ENCODE data around the gene TSHZ1. TPM values are rescaled to one million over a fixed set of nuclear protein-coding genes. Genes with fewer than 3 reads are reported as not detected.
"Not testable (repeated sequence)": the region's sequence is repeated elsewhere in the genome, so short reads cannot be mapped to it uniquely, and the experiment has no call there.

TSHZ1 gene
- total RNA-seq, 2 experiments from 2014 or later, result 12.7 to 13.9 TPM

DNA sequence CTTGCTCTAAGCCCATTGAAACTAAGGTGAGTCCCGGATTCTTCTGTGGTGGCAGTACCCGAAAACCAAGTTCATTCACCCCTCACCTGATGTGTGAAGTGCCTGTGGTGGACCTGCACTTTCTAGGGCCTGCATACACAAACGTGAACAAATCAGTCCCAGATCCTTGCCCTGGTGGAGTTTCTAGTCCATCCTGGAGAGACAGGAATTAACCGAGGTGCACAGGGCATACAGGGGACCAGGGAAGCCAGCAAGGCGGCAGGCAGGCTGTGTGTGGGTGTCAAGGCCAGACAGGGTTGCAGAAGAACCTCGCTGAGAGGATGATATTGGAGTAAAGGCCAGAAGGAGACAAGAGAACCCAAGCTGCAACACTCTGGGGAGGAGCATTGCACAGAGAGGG is 110.8 kb downstream of the TSHZ1 start:
- no peak overlapping the region for H3K4me3 Mint-ChIP-seq

DNA sequence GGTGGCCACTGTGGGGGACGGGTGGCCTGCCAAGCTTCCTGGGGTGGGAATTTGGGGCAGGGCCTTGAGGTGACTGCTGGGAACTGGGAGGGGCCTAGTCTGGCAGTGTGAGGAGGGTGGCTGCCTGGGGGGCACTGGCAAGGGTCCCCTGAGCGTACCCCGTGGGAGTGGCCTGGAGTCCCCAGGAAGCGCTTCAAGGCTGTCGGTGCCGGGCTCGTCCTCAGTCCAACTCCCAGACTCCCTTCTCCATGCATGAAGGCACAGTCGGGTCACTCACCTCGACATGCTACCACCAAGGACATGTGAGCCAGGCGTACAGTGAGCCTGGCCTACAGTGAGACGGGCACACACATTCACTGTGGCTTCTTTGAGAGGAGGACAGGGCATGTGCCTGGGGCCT is 111.6 kb downstream of the TSHZ1 start:
- peaks cover 6% of the 10 kb centered on the region for H3K27me3 Mint-ChIP-seq
- DNase-seq, result no peak
- CTCF ChIA-PET, result no interaction called here
- H3K36me3 Mint-ChIP-seq, result no peaks in the 10 kb centered on the region
- no peak overlapping the region for H3K27ac Mint-ChIP-seq
- no peak overlapping the region for H3K4me3 Mint-ChIP-seq
- intact Hi-C loops (cut with micrococcal nuclease), result no loop called here
- H3K9me3 Mint-ChIP-seq, result peaks cover 14% of the 10 kb centered on the region
- no peaks in the 10 kb centered on the region for H3K4me1 Mint-ChIP-seq (ENCODE audit: low read depth)
- POLR2A ChIA-PET, result no interaction called here

More for the DNA sequence above, 110.8 kb downstream of the TSHZ1 start:
- no peak for DNase-seq
- peaks cover 10% of the 10 kb centered on the region for H3K9me3 Mint-ChIP-seq
- intact Hi-C loops (cut with micrococcal nuclease), result no loop called here
- POLR2A ChIA-PET, result no interaction called here
- CTCF ChIA-PET, result no interaction called here
- no peak overlapping the region for H3K27ac Mint-ChIP-seq
- H3K4me1 Mint-ChIP-seq (ENCODE audit: low read depth), result no peaks in the 10 kb centered on the region
- no peaks in the 10 kb centered on the region for H3K36me3 Mint-ChIP-seq
- H3K27me3 Mint-ChIP-seq, result peaks cover 6% of the 10 kb centered on the region

DNA sequence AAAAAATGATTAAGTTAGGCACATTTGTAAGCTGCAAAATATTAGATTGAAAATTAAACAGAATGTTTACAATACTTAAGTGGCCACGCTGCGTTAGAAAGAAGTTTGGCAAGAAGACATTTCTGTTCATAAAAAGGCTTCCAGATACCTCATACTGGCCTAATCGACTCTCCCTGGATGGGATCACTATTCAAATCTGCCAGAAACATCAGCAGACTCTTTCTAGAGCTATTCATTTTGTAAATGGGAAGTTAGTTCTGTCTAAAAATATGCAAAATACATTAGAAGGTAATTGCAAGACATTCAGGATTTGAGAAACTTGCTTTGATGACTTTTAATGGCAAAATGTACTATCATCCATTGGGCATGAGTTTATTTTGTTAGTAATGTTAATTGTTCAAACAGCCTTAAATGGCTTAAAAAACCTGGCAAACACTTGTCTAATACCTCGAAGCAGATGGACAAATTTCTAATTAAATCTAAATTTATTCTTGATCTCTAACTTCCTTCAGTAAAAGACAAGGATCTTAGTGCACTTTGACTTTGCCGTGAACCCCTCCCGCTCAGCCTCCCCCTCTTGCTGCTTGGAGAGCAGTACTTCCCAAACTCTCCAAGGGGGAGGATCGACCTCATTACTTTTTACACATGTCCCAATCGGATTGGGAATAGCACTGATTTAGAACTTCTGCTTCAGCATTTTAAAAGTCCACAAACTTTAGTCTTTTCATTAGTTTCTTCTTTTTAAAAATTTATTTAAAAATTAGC is 113.4 kb downstream of the TSHZ1 start:
- Mint-ChIP-seq H3K9me3 (peaks cover 20% of the 10 kb centered on the region), H3K27ac (no peak overlapping the region), H3K27me3 (peaks cover 6% of the 10 kb centered on the region), H3K36me3 (no peaks in the 10 kb centered on the region), H3K4me1 (ENCODE audit: low read depth) (no peaks in the 10 kb centered on the region), H3K4me3 (no peak overlapping the region)
- DNase-seq, result no peak
- intact Hi-C loops (cut with micrococcal nuclease), result no loop called here
- ChIA-PET CTCF (no interaction called here), POLR2A (no interaction called here)

DNA sequence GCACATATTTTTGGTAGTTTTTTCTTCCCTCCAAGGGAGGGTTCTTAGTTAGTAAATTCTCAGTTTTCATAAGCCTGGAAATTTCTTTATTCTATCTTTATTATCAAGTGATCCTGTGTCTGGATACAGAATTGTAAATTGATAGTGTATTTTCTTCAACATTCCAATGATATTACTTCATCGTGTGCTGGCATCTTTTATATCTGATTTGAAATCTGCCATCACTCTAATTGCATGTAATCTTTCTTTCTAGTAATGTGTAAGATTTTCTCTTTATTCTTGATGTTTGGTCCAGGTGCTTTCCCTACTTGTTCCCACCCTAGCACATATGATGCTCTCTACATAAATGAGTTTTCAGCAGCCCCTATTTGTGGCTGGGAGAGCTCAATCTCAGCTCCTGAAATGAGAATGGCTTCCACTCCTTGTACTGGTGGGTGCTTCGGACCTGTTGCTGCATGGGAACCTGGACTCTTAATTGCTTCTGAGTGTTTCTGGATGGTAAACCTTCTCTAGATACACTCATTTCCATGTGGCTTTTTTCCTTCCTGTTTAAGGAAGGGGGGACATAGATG is 114.2 kb downstream of the TSHZ1 start:
- H3K27me3 Mint-ChIP-seq, result peaks cover 6% of the 10 kb centered on the region
- no peak for DNase-seq
- CTCF ChIA-PET, result no interaction called here
- H3K36me3 Mint-ChIP-seq, result no peaks in the 10 kb centered on the region
- H3K9me3 Mint-ChIP-seq, result peaks cover 20% of the 10 kb centered on the region
- H3K4me3 Mint-ChIP-seq, result no peak overlapping the region
- H3K27ac Mint-ChIP-seq, result no peak overlapping the region
- H3K4me1 Mint-ChIP-seq (ENCODE audit: low read depth), result no peaks in the 10 kb centered on the region
- POLR2A ChIA-PET, result no interaction called here
- intact Hi-C loops (cut with micrococcal nuclease), result no loop called here

DNA sequence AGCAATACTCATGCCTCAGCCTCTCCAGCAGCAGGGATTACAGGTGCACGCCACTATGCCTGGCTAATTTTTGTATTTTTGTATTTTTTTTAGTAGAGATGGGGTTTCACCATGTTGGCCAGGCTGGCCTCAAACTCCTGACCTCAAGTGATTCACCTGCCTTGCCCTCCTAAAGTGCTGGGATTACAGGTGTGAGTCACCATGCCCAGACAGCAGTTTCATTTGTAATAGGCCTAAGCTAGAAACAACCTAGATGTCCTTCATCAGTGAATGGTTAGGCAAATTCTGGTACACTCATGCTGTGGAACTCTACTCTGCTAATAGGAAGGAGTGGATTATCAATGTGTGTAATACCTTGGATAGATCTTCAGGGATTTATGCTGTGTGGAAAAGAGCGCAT is 119.2 kb downstream of the TSHZ1 start:
- H3K27me3 Mint-ChIP-seq; H3K4me1 Mint-ChIP-seq (ENCODE audit: low read depth); H3K27ac Mint-ChIP-seq; CTCF ChIA-PET; H3K36me3 Mint-ChIP-seq; intact Hi-C loops (cut with micrococcal nuclease); POLR2A ChIA-PET; H3K4me3 Mint-ChIP-seq: not testable (repeated sequence)
- H3K9me3 Mint-ChIP-seq, result peaks cover 20% of the 10 kb centered on the region
- peak; percentile 14 for DNase-seq

DNA sequence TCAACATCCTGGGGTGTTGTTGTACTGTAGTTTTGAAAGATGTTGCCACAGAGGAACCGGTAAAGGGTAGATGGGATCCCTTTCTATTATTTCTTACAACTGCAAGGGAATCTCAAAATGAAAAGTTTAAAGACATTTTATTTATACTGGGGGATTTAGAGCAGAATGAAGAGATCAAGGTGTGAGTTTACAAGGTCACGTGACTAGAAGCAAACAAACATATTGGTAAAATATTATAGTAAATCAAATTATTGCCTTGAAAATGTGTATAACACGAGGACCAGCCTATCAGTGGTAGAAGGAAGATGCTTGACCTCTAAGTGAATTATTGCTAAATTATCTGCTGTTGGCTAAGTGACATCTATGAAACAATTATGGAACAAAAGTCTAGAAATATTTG is 119.7 kb downstream of the TSHZ1 start:
- no peaks in the 10 kb centered on the region for H3K36me3 Mint-ChIP-seq
- peaks cover 16% of the 10 kb centered on the region for H3K9me3 Mint-ChIP-seq
- no peak for DNase-seq
- ChIA-PET CTCF (no interaction called here), POLR2A (no interaction called here)
- no peaks in the 10 kb centered on the region for H3K27me3 Mint-ChIP-seq
- H3K4me1 Mint-ChIP-seq (ENCODE audit: low read depth), result no peaks in the 10 kb centered on the region
- no peak overlapping the region for H3K4me3 Mint-ChIP-seq
- no peak overlapping the region for H3K27ac Mint-ChIP-seq
- intact Hi-C loops (cut with micrococcal nuclease), result no loop called here

DNA sequence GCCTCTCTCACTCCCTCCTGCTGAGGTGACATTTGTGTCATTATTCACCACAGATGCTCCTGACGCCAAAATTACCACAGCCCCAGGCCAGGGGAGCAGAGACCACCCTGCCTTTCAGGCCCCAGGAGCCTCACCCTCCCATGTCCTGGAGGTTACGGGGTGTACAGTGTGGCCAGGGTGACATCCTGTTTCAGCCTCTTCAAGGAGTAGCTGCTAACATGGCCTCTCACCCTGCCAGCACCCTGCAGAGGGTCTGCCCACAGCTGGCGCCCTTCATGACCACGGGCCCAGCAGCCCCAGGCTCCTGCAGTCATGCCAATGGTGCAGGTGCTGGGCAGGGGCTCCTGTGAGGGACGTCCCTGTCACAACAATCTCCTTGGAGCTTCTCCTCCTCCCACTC is 124.3 kb downstream of the TSHZ1 start:
- no peaks in the 10 kb centered on the region for H3K27me3 Mint-ChIP-seq
- H3K4me1 Mint-ChIP-seq (ENCODE audit: low read depth), result no peaks in the 10 kb centered on the region
- H3K27ac Mint-ChIP-seq, result no peak overlapping the region
- DNase-seq, result no peak
- no peaks in the 10 kb centered on the region for H3K36me3 Mint-ChIP-seq
- intact Hi-C loops (cut with micrococcal nuclease), result no loop called here
- no peaks in the 10 kb centered on the region for H3K9me3 Mint-ChIP-seq
- no peak overlapping the region for H3K4me3 Mint-ChIP-seq
- POLR2A ChIA-PET, result no interaction called here
- CTCF ChIA-PET, result no interaction called here

DNA sequence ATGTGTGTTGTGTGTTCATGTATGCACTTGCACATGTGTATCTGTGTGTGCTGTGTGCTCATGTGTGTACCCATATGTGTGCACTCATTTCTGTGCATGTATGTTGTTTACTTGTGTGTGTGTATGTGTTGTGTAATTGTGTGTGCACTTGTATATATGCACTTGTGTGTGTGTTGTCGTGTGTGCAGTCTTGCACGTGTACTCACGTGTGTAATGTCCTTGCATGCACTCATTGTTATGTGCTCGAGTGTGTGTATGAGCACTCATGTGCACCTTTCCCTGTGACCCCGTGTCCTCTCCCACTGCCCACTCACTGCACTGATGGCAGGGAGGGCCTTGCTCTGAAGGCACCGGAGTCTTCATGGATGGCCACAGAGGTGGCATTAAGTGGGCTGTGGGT is 124.9 kb downstream of the TSHZ1 start:
- Mint-ChIP-seq H3K9me3 (no peaks in the 10 kb centered on the region), H3K4me3 (no peak overlapping the region), H3K27ac (no peak overlapping the region), H3K27me3 (no peaks in the 10 kb centered on the region), H3K36me3 (no peaks in the 10 kb centered on the region), H3K4me1 (ENCODE audit: low read depth) (no peaks in the 10 kb centered on the region)
- ChIA-PET POLR2A (no interaction called here), CTCF (interaction anchor here (0.7 kb wide), 1 partner anchor 1253 kb away, joined by 3 read pairs; no protein-coding TSS in a partner anchor)
- intact Hi-C loops (cut with micrococcal nuclease), result no loop called here
- no peak for DNase-seq

DNA sequence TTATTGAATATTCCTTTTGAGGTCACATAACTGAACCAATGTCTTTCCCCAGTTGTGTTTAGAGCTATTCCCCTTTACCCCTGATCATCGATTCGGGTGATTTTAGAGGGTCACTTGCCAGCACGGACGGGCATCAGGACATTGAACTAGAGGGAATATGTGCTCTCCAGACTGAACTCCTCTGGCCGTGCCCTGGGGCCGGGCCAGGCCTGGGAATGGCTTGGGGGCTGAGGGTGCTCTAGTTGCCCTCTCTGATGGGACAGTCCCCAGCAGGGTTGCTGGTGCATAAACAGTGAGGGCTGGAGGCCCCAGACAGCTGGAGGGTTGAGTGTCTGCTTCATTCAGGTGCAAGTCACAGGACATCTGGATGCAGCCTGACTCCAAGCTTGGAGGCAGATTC is 126.2 kb downstream of the TSHZ1 start:
- H3K4me1 Mint-ChIP-seq (ENCODE audit: low read depth), result no peaks in the 10 kb centered on the region
- H3K9me3 Mint-ChIP-seq, result no peaks in the 10 kb centered on the region
- H3K27me3 Mint-ChIP-seq, result no peaks in the 10 kb centered on the region
- intact Hi-C loops (cut with micrococcal nuclease), result no loop called here
- H3K27ac Mint-ChIP-seq, result no peak overlapping the region
- POLR2A ChIA-PET, result no interaction called here
- no peak overlapping the region for H3K4me3 Mint-ChIP-seq
- no peak for DNase-seq
- no peaks in the 10 kb centered on the region for H3K36me3 Mint-ChIP-seq
- CTCF ChIA-PET, result no interaction called here

DNA sequence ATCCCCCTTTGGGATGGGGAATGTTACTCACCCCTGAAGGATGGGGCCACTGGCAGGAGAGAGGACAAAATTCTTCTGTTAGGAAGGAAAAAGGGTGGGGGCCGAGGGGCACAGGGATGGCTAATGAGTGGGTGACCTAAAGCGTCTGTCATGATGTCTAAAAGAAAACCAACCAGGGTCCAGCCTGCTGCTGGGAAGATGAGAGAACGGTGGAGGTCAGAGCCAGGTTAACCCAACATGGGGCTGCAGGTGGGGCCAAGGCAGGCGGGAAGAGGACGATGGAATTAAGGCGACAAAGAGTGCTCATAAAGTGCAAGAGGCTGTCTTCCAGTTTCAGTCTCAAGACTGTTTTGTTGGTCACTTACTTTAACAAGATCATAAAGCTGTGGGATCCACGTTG is 126.8 kb downstream of the TSHZ1 start:
- no peak for DNase-seq
- ChIA-PET POLR2A (no interaction called here), CTCF (no interaction called here)
- Mint-ChIP-seq H3K4me1 (ENCODE audit: low read depth) (no peaks in the 10 kb centered on the region), H3K27ac (no peak overlapping the region), H3K36me3 (no peaks in the 10 kb centered on the region), H3K4me3 (no peak overlapping the region), H3K27me3 (no peaks in the 10 kb centered on the region), H3K9me3 (no peaks in the 10 kb centered on the region)
- intact Hi-C loops (cut with micrococcal nuclease), result no loop called here

DNA sequence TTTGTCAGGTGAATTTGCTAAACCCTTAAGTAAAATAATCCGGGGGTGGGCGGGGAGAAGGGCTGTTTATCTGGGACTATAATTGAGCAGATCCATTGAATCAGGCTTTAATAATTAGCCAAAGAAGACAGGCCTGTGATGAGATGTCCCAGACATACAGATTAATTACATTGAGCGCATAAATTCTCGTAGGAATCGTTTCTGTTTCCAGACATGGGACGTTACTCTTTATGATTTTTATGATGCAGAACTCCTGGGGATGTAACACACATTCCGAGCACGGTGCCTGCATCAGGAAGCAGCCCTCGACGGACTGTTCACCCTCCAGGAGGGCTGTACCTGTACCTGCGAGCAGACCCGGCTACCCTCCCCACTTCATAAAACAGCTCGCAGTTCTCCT is 128.0 kb downstream of the TSHZ1 start:
- H3K27me3 Mint-ChIP-seq, result no peaks in the 10 kb centered on the region

More for the DNA sequence above, 128.0 kb downstream of the TSHZ1 start:
- Mint-ChIP-seq H3K27ac (no peak overlapping the region), H3K36me3 (no peaks in the 10 kb centered on the region), H3K9me3 (no peaks in the 10 kb centered on the region), H3K4me3 (no peak overlapping the region), H3K4me1 (ENCODE audit: low read depth) (no peaks in the 10 kb centered on the region)
- intact Hi-C loops (cut with micrococcal nuclease), result no loop called here
- ChIA-PET POLR2A (no interaction called here), CTCF (no interaction called here)
- DNase-seq, result no peak

All from activated CD4-positive, alpha-beta memory T cell treated with anti-CD3 and anti-CD28 coated beads for 36 hours (primary cell).